ENCODE measurements around the gene CNTN4.

DNA sequence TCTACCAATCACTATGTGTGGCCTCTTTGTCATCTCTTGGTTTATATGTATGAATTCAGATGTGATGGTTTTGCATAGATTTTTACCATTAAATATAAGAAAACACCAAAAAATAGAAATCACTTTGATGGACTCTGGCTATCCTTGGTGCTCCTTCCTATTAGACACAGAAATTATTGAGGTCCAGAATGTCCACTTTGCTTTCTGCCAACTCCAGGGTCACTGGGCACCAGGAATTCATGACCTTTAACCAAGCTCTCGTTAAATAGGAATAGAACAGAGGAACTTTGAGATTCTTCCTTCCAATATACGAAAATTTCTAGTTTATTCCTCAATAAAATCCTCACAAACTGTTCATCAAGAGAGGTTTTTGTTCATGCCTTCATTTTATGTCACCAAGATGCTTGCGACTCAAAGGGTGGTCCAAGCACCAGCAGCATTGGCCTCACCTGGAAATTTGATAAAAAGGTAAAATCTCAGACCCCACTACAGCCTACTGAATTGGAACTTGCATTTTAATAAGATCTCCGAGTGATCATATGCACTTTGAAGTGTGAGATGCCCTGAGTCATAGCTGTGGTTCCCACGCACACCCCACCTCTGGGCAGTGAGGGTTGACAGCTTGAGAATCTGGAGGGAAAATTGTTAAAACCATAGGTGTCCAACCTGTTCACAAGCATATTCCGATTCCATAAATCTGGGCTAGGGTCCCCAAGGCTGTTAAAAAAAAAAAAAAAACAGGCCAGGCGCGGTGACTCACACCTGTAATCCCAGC lies 725.0 kb downstream of the CNTN4 start:
- TF ChIP-seq, protein P1, sequence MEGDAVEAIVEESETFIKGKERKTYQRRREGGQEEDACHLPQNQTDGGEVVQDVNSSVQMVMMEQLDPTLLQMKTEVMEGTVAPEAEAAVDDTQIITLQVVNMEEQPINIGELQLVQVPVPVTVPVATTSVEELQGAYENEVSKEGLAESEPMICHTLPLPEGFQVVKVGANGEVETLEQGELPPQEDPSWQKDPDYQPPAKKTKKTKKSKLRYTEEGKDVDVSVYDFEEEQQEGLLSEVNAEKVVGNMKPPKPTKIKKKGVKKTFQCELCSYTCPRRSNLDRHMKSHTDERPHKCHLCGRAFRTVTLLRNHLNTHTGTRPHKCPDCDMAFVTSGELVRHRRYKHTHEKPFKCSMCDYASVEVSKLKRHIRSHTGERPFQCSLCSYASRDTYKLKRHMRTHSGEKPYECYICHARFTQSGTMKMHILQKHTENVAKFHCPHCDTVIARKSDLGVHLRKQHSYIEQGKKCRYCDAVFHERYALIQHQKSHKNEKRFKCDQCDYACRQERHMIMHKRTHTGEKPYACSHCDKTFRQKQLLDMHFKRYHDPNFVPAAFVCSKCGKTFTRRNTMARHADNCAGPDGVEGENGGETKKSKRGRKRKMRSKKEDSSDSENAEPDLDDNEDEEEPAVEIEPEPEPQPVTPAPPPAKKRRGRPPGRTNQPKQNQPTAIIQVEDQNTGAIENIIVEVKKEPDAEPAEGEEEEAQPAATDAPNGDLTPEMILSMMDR (IDR thresholded peaks at IDR 0.05; ENCODE audit: low read length), result no peak
- no peak for TF ChIP-seq EZH2 (IDR thresholded peaks at IDR 0.05; ENCODE audit: borderline replicate concordance, low read length)
